Activated CD8-positive, alpha-beta T cell treated with anti-CD3 and anti-CD28 coated beads, Interleukin-2, amount 10 ng/mL, durations not matched to agents 7 days and 5 days (primary cell): ENCODE results near the gene PHYHD1. TPM values are rescaled to one million over a fixed set of nuclear protein-coding genes. Genes with fewer than 3 reads are reported as not detected.

Experiments
- ATAC-seq: fragments of 150-1000 bp; cut with Tn5 transposase; one replicate; pipeline ENCODE4 v1.10.0; 2021; ENCODE audit warnings: moderate library complexity
- CTCF ChIA-PET: fragments of 350-600 bp; sonication (Branson Sonifier 250); formaldehyde crosslinking; loops from one replicate; lab custom pipeline; 2021; ENCODE audit warnings: antibody characterized with exemption; lab: Charles Lee
- POLR2A ChIA-PET: fragments of 350-600 bp; sonication (Branson Sonifier 250); formaldehyde crosslinking; loops from one replicate; lab custom pipeline; 2021; ENCODE audit warnings: antibody characterized with exemption; lab: Charles Lee
- DNase-seq: peaks from one replicate; pipeline ENCODE4 v3.0.0-alpha.2; 2020
- H3K27ac Mint-ChIP-seq: one replicate; pipeline ENCODE4 v1.8.0; 2021; ENCODE audit warnings: mild to moderate bottlenecking, mixed read lengths
- H3K27me3 Mint-ChIP-seq: one replicate; pipeline ENCODE4 v1.8.0; 2021; ENCODE audit warnings: low read depth, mixed read lengths
- H3K36me3 Mint-ChIP-seq: one replicate; pipeline ENCODE4 v1.8.0; 2021; ENCODE audit warnings: low read depth, mixed read lengths
- H3K4me1 Mint-ChIP-seq: one replicate; pipeline ENCODE4 v1.8.0; 2021; ENCODE audit warnings: low read depth, mixed read lengths
- H3K4me3 Mint-ChIP-seq: one replicate; pipeline ENCODE4 v1.8.0; 2021; ENCODE audit warnings: mild to moderate bottlenecking, mixed read lengths
- H3K9me3 Mint-ChIP-seq: one replicate; pipeline ENCODE4 v1.8.0; 2022; ENCODE audit warnings: mixed read lengths; ENCODE audit not compliant: insufficient read depth
- total RNA-seq, 2 experiments: library from RNA; stranded (reverse); gene quantifications; one replicate each; pipeline ENCODE4 v1.2.3, GENCODE V29; 2021

Gene PHYHD1
- total RNA-seq, 2 experiments from 2014 or later, result 0.55 to 0.68 TPM

GRCh38 chr9:128902351-128903078 is 18.3 kb upstream of the PHYHD1 start:
- CTCF ChIA-PET, result interaction anchor here (2.2 to 3.5 kb wide), 2 partner anchors 20 to 26 kb away, joined by 7 to 19 read pairs; partner anchors contain the start of genes KYAT1 and LRRC8A
- ATAC-seq, result peak; percentile 89
- DNase-seq, result peak; percentile 95
- peak overlapping the region; percentile 77 for H3K4me3 Mint-ChIP-seq
- POLR2A ChIA-PET, result interaction anchor here (1.0 to 2.4 kb wide), 4 partner anchors 20 to 185 kb away, joined by 3 to 20 read pairs (median 4); partner anchors contain the start of genes ENDOG, KYAT1 and LRRC8A
- H3K27me3 Mint-ChIP-seq, result no peaks in the 10 kb centered on the region
- H3K36me3 Mint-ChIP-seq, result peaks cover 23% of the 10 kb centered on the region
- peaks cover 69% of the 10 kb centered on the region for H3K4me1 Mint-ChIP-seq
- peak overlapping the region; percentile 93 for H3K27ac Mint-ChIP-seq
- no peaks in the 10 kb centered on the region for H3K9me3 Mint-ChIP-seq

- ATAC-seq, result no peak
- H3K36me3 Mint-ChIP-seq, result peaks cover 27% of the 10 kb centered on the region
- POLR2A ChIA-PET, result interaction anchor here (1.4 to 2.0 kb wide), 2 partner anchors 25 to 85 kb away, joined by 3 to 6 read pairs; partner anchors contain the start of gene ENDOG
- DNase-seq, result no peak
- H3K27ac Mint-ChIP-seq, result peak overlapping the region; percentile 93
- H3K27me3 Mint-ChIP-seq, result no peaks in the 10 kb centered on the region
- H3K4me1 Mint-ChIP-seq, result peaks cover 65% of the 10 kb centered on the region
- no peaks in the 10 kb centered on the region for H3K9me3 Mint-ChIP-seq
- H3K4me3 Mint-ChIP-seq, result peak overlapping the region; percentile 77
- CTCF ChIA-PET, result no interaction called here
Observed at GRCh38 chr9:128903079-128903461, 17.7 kb upstream of the PHYHD1 start.

DNA sequence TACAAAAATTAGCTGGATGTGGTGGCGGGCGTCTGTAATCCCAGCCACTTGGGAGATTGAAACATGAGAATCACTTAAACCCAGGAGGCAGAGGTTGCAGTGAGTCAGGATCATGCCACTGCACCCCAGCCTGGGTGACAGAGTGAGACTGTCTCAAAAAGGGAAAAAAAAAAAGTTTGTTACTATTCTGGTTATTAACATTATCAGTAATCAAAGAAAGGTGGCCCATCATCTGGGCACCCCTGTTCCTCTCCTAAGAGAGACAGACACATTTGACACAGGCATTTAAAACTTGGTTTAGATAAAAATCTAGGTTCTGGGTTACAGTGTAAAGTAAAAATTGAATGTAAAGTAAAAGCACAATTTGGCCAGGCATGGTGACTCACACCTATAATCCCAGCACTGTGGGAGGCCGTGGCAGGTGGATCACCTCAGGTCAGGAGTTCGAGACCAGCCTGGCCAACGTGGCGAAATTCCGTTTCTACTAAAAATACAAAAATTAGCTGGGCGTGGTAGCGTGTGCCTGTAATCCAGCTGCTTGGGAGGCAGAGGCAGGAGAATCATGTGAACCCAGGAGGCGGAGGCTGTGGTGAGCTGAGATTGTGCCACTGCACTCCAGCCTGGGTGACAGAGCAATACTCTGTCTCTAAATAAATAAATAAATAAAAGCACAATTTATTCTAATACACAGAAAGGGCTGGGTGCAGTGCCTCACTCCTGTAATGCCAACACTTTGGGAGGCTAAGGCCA is 16.7 kb upstream of the PHYHD1 start:
- Mint-ChIP-seq H3K27me3 (no peaks in the 10 kb centered on the region), H3K27ac (peak overlapping the region; percentile 93), H3K9me3 (no peaks in the 10 kb centered on the region), H3K4me3 (no peak overlapping the region), H3K4me1 (peaks cover 63% of the 10 kb centered on the region), H3K36me3 (peaks cover 30% of the 10 kb centered on the region)
- CTCF ChIA-PET, result no interaction called here
- ATAC-seq (no peak), DNase-seq (no peak)
- POLR2A ChIA-PET, result interaction anchor here (0.6 to 0.8 kb wide), 2 partner anchors 19 to 60 kb away, joined by 3 read pairs; no protein-coding TSS in a partner anchor

DNA sequence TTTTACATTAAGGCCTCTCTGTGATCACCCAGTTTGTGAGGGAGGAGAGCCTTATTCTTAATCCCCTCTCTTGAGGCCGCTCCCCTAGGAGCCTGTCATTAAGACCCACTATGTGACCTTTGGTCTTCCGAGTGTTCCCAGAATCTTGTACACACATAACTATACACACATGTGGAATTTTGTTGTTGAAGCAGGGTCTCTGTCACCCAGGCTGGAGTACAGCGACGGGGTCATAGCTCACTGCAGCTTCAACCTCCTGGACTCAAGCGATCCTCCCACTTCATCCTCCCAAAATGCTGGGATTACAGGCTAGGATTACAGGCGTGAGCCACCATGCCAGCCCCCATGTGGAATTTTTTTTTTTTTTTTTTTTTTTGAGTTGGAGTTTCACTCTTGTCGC is 14.8 kb upstream of the PHYHD1 start:
- POLR2A ChIA-PET, result interaction anchor here (0.7 kb wide), 1 partner anchor 316 kb away, joined by 3 read pairs; no protein-coding TSS in a partner anchor
- Mint-ChIP-seq H3K4me1 (peaks cover 58% of the 10 kb centered on the region), H3K9me3 (no peaks in the 10 kb centered on the region), H3K36me3 (peaks cover 37% of the 10 kb centered on the region), H3K27me3 (no peaks in the 10 kb centered on the region), H3K27ac (peak overlapping the region; percentile 57), H3K4me3 (no peak overlapping the region)
- ATAC-seq (no peak), DNase-seq (no peak)
- CTCF ChIA-PET, result no interaction called here

GRCh38 chr9:128906741-128907140 is 14.0 kb upstream of the PHYHD1 start:
- POLR2A ChIA-PET, result no interaction called here
- peaks cover 55% of the 10 kb centered on the region for H3K4me1 Mint-ChIP-seq
- H3K9me3 Mint-ChIP-seq, result no peaks in the 10 kb centered on the region

GRCh38 chr9:128908372-128908771 is 12.4 kb upstream of the PHYHD1 start:
- H3K36me3 Mint-ChIP-seq, result peaks cover 46% of the 10 kb centered on the region
- CTCF ChIA-PET, result interaction anchor here (0.9 to 2.3 kb wide), 3 partner anchors 17 to 90 kb away, joined by 3 to 5 read pairs (median 3); partner anchors contain the start of gene ENDOG
- DNase-seq (no peak), ATAC-seq (no peak)
- H3K4me1 Mint-ChIP-seq, result peaks cover 55% of the 10 kb centered on the region
- no peak overlapping the region for H3K27ac Mint-ChIP-seq
- H3K27me3 Mint-ChIP-seq, result no peaks in the 10 kb centered on the region
- POLR2A ChIA-PET, result no interaction called here
- H3K9me3 Mint-ChIP-seq, result no peaks in the 10 kb centered on the region
- H3K4me3 Mint-ChIP-seq, result no peak overlapping the region

More at GRCh38 chr9:128906741-128907140, 14.0 kb upstream of the PHYHD1 start:
- CTCF ChIA-PET, result no interaction called here
- Mint-ChIP-seq H3K36me3 (peaks cover 39% of the 10 kb centered on the region), H3K27ac (no peak overlapping the region), H3K4me3 (no peak overlapping the region), H3K27me3 (no peaks in the 10 kb centered on the region)
- ATAC-seq, result no peak
- DNase-seq, result no peak

- H3K9me3 Mint-ChIP-seq, result no peaks in the 10 kb centered on the region
- H3K4me1 Mint-ChIP-seq, result peaks cover 58% of the 10 kb centered on the region
- DNase-seq, result no peak
- H3K4me3 Mint-ChIP-seq, result no peak overlapping the region
- H3K27me3 Mint-ChIP-seq, result no peaks in the 10 kb centered on the region
- POLR2A ChIA-PET, result no interaction called here
- CTCF ChIA-PET, result interaction anchor here (2.3 kb wide), 1 partner anchor 18 kb away, joined by 5 read pairs; no protein-coding TSS in a partner anchor
- peaks cover 46% of the 10 kb centered on the region for H3K36me3 Mint-ChIP-seq
- peak overlapping the region; percentile 65 for H3K27ac Mint-ChIP-seq
- no peak for ATAC-seq
Observed at GRCh38 chr9:128909859-128910258, 10.9 kb upstream of the PHYHD1 start.

DNA sequence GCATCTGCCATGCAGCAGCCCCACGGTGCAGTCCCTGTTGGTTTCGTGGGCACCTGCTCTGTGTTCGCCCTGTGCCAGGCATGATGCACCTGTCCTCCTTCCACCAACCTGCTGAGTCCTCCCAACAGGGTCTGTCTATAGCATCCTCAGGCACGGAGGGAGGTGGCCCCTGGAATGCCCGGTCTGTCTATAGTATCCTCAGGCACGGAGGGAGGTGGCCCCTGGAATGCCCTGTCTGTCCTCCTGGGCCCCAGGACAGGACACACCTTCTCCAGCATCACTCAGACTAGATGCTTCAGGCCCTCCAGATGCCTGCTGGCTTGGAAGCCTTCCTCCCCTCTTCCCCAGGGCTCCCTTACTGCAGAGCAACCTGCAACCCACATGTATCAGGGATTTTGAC is 9.9 kb upstream of the PHYHD1 start:
- ATAC-seq (no peak), DNase-seq (no peak)
- Mint-ChIP-seq H3K36me3 (peaks cover 48% of the 10 kb centered on the region), H3K27ac (peak overlapping the region; percentile 55), H3K4me3 (no peak overlapping the region), H3K9me3 (no peaks in the 10 kb centered on the region), H3K27me3 (no peaks in the 10 kb centered on the region), H3K4me1 (peaks cover 55% of the 10 kb centered on the region)
- ChIA-PET POLR2A (interaction anchor here (0.8 kb wide), 1 partner anchor 10 kb away, joined by 3 read pairs; no protein-coding TSS in a partner anchor), CTCF (no interaction called here)

- ChIA-PET POLR2A (no interaction called here), CTCF (no interaction called here)
- DNase-seq, result no peak
- Mint-ChIP-seq H3K4me1 (peaks cover 54% of the 10 kb centered on the region), H3K27me3 (no peaks in the 10 kb centered on the region), H3K27ac (peak overlapping the region; percentile 25), H3K9me3 (no peaks in the 10 kb centered on the region), H3K36me3 (peaks cover 48% of the 10 kb centered on the region), H3K4me3 (no peak overlapping the region)
- no peak for ATAC-seq
Observed at GRCh38 chr9:128911529-128912035, 9.2 kb upstream of the PHYHD1 start.

- Mint-ChIP-seq H3K27ac (peak overlapping the region; percentile 64), H3K36me3 (peaks cover 47% of the 10 kb centered on the region), H3K9me3 (no peaks in the 10 kb centered on the region), H3K4me3 (no peak overlapping the region), H3K4me1 (peaks cover 53% of the 10 kb centered on the region), H3K27me3 (no peaks in the 10 kb centered on the region)
- ChIA-PET POLR2A (interaction anchor here (1.0 kb wide), 1 partner anchor 31 kb away, joined by 4 read pairs; the partner anchor contains the start of genes KYAT1 and LRRC8A), CTCF (interaction anchor here (1.0 kb wide), 1 partner anchor 15 kb away, joined by 5 read pairs; no protein-coding TSS in a partner anchor)
- DNase-seq, result no peak
- no peak for ATAC-seq
Observed at GRCh38 chr9:128912270-128912853, 8.4 kb upstream of the PHYHD1 start.
